IPS-NIHi11 (cell line): Measurements from ENCODE around the gene KLF2.
A peak's percentile ranks its signal among the peaks of the same experiment; 100 is the strongest.

Experiments used
- DNase-seq: peaks from one replicate; pipeline ENCODE4 v3.0.0; 2012; ENCODE audit warnings: mixed read lengths, low spot score

KLF2 gene

GRCh38 chr19:16365300-16365996 is 40.8 kb downstream of the KLF2 start:
- no peak for DNase-seq

- no peak for DNase-seq
These were observed 41.4 kb downstream of the KLF2 start for GRCh38 chr19:16366056-16366432.

- DNase-seq: no peak
These were observed 42.0 kb downstream of the KLF2 start for GRCh38 chr19:16366433-16367260.

- no peak for DNase-seq
These were observed 42.6 kb downstream of the KLF2 start for GRCh38 chr19:16367261-16367683.

GRCh38 chr19:16368385-16369305 is 44.0 kb downstream of the KLF2 start:
- DNase-seq: no peak

DNA sequence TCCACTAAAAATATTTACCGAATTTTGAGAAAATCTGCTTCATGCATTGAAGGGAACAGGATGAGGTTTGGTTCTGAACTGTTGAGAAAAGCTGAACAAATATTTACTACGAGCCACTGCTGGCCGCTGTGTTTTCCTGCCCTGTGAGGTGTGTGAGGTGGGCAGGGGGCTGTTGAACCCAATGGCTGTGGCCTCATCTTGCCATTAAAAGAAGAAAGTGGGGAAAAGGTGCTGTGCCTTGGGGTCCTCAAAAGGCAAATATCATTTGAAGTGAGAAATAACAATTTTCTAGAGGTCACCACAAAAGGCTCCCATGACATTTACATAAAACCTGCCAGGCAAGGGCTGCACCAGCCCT is 44.7 kb downstream of the KLF2 start:
- DNase-seq: no peak

DNA sequence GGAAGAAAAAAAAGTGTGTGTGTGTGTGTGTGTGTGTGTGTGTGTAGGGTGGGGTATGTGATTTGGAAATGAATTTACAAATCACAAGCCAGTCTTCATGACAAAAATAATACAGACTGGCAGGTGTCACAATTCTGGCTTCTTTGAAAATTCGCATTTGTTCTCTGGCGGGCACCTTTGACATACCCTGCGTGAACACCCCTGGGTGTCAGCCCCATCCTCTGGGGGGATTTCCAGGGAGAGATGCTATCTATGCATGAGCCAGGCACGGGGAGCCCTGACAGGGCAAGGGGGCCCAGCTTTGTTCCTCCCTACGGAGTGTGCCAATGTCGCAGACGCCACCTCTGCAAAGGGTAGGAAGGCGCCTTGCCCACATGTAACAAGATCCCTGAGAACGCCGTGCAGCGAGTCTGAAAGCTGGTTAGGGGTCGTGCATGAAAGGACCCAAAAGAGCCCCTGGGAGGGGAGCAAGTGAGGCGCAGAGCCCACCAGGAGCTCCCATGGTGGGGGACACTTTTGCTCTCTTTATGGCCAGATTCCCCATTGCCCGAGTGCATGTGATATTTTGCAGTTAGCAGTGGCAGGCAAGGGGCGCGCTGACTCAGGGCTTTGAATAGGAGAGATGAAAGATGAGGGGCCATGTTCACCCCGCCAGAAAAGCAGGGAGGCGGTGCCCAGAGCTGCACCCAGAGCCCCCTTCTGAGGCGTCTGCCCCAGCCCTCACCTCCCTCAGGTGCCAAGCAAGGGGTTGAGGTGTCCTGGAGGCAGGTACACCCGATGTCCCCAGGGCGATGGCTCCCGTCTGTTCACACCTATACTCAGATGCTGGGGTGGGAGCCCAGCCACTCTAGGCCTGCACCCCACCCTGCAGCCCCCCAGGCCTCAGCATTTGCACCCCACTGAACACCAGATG is 45.3 kb downstream of the KLF2 start:
- no peak for DNase-seq

DNA sequence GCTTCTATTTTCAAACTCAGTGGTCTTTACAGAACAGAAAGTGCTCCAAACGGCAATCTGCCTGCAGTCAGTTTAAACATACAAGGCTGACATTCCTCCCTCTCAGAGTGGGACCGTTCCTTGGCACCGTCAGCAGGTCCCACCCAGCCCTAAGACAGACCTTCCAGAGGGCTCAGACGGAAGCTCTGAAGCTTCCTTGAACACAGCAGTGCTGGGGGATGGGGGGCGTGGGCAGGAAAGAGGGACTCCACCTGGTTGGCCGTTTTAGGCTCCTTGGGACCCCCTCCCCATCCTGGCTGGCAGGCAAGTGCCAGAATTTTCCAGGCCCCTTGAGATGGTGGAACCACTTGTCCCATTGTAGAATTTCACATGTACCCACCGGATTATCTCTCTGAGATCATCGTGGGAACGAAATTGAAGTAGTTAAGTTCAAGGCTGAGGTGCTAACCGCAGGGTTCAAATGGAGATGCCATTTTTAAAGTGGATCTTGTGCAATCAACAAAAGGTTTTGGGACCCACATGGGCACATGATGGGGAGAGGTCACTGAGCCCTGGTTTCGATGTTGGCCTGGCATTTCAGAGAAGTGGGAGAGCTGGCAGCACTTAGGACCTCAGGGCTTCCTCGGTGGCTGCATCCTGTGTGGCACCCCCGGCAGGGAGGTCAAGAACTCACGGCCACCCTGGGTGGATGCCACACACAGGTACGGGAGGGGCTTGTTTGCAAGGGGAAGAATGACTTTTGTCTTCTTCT is 46.2 kb downstream of the KLF2 start:
- no peak for DNase-seq

GRCh38 chr19:16371540-16371986 is 46.9 kb downstream of the KLF2 start:
- no peak for DNase-seq

GRCh38 chr19:16372065-16372915 is 47.7 kb downstream of the KLF2 start:
- DNase-seq: no peak

- no peak for DNase-seq
These were observed 48.5 kb downstream of the KLF2 start for GRCh38 chr19:16373079-16373478.

DNA sequence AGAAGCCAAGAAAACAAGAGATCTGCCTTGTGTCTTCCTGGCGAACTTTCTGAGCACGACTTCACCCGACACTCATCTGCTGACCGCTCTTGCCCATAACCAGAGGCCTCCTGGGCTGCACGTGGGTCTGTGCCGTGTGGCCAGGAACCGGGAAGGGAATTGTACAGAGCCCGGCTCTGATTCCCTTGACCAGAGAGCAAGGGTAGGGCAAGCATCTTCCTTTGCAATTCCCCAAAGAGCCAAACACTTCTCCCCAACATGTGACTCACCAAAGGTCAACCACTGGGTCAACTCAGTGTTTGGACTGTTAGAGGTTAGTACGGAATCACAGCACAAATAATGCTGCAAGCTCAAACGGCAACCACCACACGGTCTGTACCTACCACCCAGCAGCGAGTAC is 48.9 kb downstream of the KLF2 start:
- no peak for DNase-seq

DNA sequence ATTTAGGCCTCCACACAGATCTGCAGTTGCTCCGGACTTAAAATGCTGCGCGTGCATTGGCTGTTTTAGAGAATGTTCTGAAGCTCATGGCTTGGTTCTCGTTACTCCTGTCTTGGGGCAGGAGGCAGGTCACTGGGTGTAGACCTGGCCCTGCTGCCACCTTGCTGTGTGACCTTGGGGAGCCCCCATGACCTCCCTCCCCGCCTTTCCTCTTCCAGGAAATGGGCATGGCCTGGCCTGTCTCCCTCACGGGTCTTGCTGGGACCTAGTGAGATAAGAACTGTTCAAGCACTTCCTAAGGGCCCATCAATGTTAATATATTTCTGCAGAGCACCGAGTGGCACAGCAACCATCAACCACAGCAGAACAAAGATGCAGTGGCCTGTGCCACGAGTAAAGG is 49.4 kb downstream of the KLF2 start:
- no peak for DNase-seq

DNA sequence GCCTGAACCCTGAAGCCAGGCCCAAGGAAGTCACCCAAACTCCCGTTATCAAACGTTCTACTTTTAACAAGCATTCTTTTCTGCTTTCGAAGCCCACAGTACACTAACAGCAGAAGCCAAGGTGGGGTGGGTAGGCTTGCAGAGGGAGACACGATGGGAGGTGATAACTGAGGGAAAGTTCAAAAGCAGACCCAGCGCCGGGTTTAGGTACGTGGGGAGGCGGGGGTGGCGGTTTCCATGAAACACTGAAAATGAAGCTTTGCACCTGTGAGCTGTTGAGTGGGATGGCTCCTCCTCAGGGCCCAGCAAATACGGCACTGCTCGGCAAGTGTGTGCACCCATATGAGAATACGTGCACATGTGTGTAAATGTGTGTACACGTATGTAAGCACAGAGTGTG is 49.8 kb downstream of the KLF2 start:
- no peak for DNase-seq

- DNase-seq: no peak
These were observed 50.7 kb downstream of the KLF2 start for GRCh38 chr19:16375157-16375935.

GRCh38 chr19:16375936-16376185 is 51.2 kb downstream of the KLF2 start:
- no peak for DNase-seq

GRCh38 chr19:16376241-16376640 is 51.6 kb downstream of the KLF2 start:
- no peak for DNase-seq

DNA sequence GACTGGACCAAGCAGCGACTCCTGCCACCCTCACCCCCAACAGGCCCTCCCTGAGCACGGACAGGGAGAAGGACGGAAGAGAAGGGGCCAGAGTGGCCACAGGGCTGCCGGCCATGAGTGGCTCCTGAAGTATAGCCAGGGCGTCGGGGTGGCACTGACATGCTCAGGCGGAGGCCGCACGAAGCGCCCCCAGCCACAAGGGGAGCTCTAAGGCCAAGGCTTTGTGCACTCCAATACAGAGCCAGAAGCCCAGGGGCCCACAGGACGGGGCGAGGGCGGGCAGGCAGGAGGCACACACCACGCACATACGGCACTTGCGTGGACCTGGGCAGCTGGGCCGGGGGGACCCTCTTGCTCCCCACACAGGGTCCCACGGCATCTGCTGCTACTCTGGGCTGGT is 52.0 kb downstream of the KLF2 start:
- DNase-seq: peak; percentile 81

DNA sequence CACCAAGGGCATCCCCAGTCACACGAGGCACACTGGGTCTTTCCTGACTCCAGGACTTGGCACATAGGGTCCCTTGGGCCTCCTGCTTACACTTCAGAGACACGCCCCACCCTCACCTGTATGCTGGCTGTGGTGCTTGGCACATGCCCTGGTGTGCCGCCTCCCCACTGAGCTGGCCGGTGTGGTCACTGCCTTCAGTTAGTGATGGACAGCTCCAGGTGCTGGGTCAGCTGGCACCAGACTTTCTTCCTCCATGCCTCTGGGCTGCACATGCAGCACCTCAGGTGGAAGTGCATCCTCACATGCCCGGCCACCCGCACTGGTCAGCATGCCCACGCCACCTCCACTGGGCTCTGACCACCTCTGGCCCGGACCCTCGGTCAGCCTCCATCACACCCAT is 52.9 kb downstream of the KLF2 start:
- no peak for DNase-seq
